Fibroblast of the aortic adventitia (primary cell): ENCODE results near the gene NUP133. TPM values are rescaled to one million over a fixed set of nuclear protein-coding genes. Genes with fewer than 3 reads are reported as not detected.

Source experiments
- DNase-seq: peaks from one replicate; pipeline ENCODE4 v3.0.0-alpha.2; 2010; ENCODE audit warnings: low read depth
- H3K4me3 ChIP-seq: 2 replicates; pipeline ENCODE4 v1.5.1; 2011; ENCODE audit warnings: low read depth, mild to moderate bottlenecking, control low read depth, low read length, moderate library complexity
- CTCF ChIP-seq: IDR thresholded peaks from 2 replicates; pipeline ENCODE4 v1.5.1; 2011; ENCODE audit warnings: mild to moderate bottlenecking, low read length, control low read depth, inconsistent platforms; ENCODE audit not compliant: insufficient read depth
- total RNA-seq: library from RNA; depleted of rRNA; stranded (reverse); fragments of >200 nt; gene quantifications from 2 replicates; pipeline ENCODE4 v1.2.3, GENCODE V29; 2012; ENCODE audit warnings: low replicate concordance

The NUP133 gene
- total RNA-seq, 1 donor = 46.1 TPM

GRCh38 chr1:229438021-229438420 is 70.1 kb downstream of the NUP133 start:
- no peak for TF ChIP-seq CTCF
- no peak for DNase-seq
- H3K4me3 ChIP-seq = no peak overlapping the region

GRCh38 chr1:229437443-229437842 is 70.7 kb downstream of the NUP133 start:
- peak; percentile 24 for DNase-seq
- no peak for TF ChIP-seq CTCF
- no peak overlapping the region for H3K4me3 ChIP-seq

- DNase-seq = no peak
- H3K4me3 ChIP-seq = no peak overlapping the region
- no peak for TF ChIP-seq CTCF
Observed at GRCh38 chr1:229436201-229436600, 71.9 kb downstream of the NUP133 start.

- H3K4me3 ChIP-seq = no peak overlapping the region
- DNase-seq = no peak
- no peak for TF ChIP-seq CTCF
Observed at GRCh38 chr1:229434641-229435051, 73.5 kb downstream of the NUP133 start.

- H3K4me3 ChIP-seq = no peak within 1 kb of the TSS
- no peak for DNase-seq
- TF ChIP-seq CTCF = no peak
Observed at GRCh38 chr1:229434005-229434640, 74.0 kb downstream of the NUP133 start, which contains the start of gene ACTA1. ACTA1 (minus strand) TSS chr1:229434094; CDS start chr1:229433115, 979 bp downstream.

GRCh38 chr1:229433364-229434004 is 74.7 kb downstream of the NUP133 start:
- no peak for DNase-seq
- H3K4me3 ChIP-seq = no peak overlapping the region
- no peak for TF ChIP-seq CTCF
